Heart left ventricle (tissue), 13 donors: ENCODE results near the gene RNF150.

ENCODE experiments used
- POLR2A ChIP-seq, 2 donors: fragments of 450-650 bp; IDR thresholded peaks; one replicate each; pipeline ENCODE4 v1.6.1; 2017; ENCODE audit warnings: antibody characterized with exemption in 2 of 2, mild to moderate bottlenecking in 2 of 2, moderate library complexity in 2 of 2
- TF ChIP-seq, protein P1 (sequence below), 12 donors: fragments of 200-600 bp; sonication (generic) in 4 of 12; IDR thresholded peaks; one replicate each; pipeline versions ENCODE4 v1.5.0 to v1.8.0; 2018 to 2022; ENCODE audit warnings: antibody characterized with exemption in 12 of 12, mild to moderate bottlenecking in 5 of 12
- donor health status: ischemic (EF 13 %, LVEDD 7.1; RV severe dilation, severe dysfunction).
- donor health status: DM: no; HTN: yes; CAD: no.
- donor health status: DM: no; HTN: no; CAD: no.
- donor health status: ischemic (EF 25% LVEDD 6.9; RV normal size, moderate dysfunction).
- donor health status: ischemic (EF 25% LVEDD 5.7; RV mildly dilated, moderate dysfunction).
- donor health status: ischemic (EF 35%, LVEDD 5.7; RV mildly dilated, moderate dysfunction).
- donor health status: nonischemic (EF 11% LVEDD 7.7; RV severe dilation, severe dysfunction).
- donor health status: DM: yes; HTN: yes; CAD: no.
- donor health status: PGD.
- donor health status: ischemic (EF 29% LVEDD 5.4; RV normal size, mild dysfunction).
- donor health status: nonischemic (EF 23%, LVEDD 6.1; RV moderate dilation, normal function).

DNA sequence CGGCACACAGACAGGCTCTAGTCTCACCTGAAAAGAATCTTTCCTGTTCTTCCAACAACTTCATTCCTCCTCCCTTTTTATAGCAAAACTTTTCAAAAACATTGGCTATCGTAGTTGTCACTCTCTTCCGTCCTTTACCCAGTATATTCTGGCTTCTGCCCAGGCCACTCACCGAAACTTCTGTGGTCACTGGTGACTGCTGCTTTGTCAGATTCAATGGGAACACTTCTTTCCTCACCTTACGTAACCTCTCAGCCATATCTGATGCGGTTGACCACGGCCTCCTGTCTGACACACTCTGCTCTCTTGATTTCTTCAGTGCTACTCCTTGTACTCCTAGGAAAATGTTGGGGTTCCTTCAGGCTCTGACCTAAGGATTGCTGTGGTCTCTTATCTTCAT, 9.2 kb upstream of the RNF150 start:
- no peak for TF ChIP-seq POLR2A (IDR thresholded peaks at IDR 0.05)
- TF ChIP-seq, protein P1, sequence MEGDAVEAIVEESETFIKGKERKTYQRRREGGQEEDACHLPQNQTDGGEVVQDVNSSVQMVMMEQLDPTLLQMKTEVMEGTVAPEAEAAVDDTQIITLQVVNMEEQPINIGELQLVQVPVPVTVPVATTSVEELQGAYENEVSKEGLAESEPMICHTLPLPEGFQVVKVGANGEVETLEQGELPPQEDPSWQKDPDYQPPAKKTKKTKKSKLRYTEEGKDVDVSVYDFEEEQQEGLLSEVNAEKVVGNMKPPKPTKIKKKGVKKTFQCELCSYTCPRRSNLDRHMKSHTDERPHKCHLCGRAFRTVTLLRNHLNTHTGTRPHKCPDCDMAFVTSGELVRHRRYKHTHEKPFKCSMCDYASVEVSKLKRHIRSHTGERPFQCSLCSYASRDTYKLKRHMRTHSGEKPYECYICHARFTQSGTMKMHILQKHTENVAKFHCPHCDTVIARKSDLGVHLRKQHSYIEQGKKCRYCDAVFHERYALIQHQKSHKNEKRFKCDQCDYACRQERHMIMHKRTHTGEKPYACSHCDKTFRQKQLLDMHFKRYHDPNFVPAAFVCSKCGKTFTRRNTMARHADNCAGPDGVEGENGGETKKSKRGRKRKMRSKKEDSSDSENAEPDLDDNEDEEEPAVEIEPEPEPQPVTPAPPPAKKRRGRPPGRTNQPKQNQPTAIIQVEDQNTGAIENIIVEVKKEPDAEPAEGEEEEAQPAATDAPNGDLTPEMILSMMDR (IDR thresholded peaks at IDR 0.05), result no peak
